BLaER1 treated with 17β-estradiol and CSF1 and Interleukin-3, amounts not matched to agents 10 nM and 100 nM (cell line): Measurements from ENCODE around the gene CPHXL2.

Source experiments
- H3K27ac ChIP-seq, 11 experiments: shearing (Covaris generic); formaldehyde crosslinking; 2 replicates each; pipeline ENCODE4 v1.8.1; 2022
- H3K27me3 ChIP-seq, 11 experiments: shearing (Covaris generic); formaldehyde crosslinking; 2 replicates each; pipeline ENCODE4 v1.8.1; 2022
- H3K36me3 ChIP-seq, 11 experiments: shearing (Covaris generic); formaldehyde crosslinking; 2 replicates each; pipeline ENCODE4 v1.8.1; 2022
- H3K4me1 ChIP-seq, 10 experiments: shearing (Covaris generic); formaldehyde crosslinking; 2 replicates each; pipeline ENCODE4 v1.8.1; 2022
- H3K4me2 ChIP-seq, 11 experiments: shearing (Covaris generic); formaldehyde crosslinking; 2 replicates each; pipeline ENCODE4 v1.8.1; 2022
- H3K4me3 ChIP-seq, 10 experiments: shearing (Covaris generic); formaldehyde crosslinking; 2 replicates each; pipeline ENCODE4 v1.8.1; 2022
- H3K9ac ChIP-seq, 11 experiments: shearing (Covaris generic); formaldehyde crosslinking; 2 replicates each; pipeline ENCODE4 v1.8.1; 2022
- H3K9me3 ChIP-seq, 11 experiments: shearing (Covaris generic); formaldehyde crosslinking; replicated peaks in 1 of 11; 2 replicates each; pipeline ENCODE4 v1.8.1; 2022
- H4K20me1 ChIP-seq, 11 experiments: shearing (Covaris generic); formaldehyde crosslinking; 2 replicates each; pipeline ENCODE4 v1.8.1; 2022
- Cebpa-rat ChIP-seq, 11 experiments: shearing (Covaris generic); IDR thresholded peaks; 2 replicates each; pipeline ENCODE4 v1.8.1; 2022

The CPHXL2 gene

GRCh38 chr16:75617121-75617520 lies 59.7 kb downstream of the CPHXL2 start:
- H3K27me3 ChIP-seq: no peaks in the 10 kb centered on the region
- no peak overlapping the region for H3K4me3 ChIP-seq
- peaks cover 0 to 4% (median 0%) of the 10 kb centered on the region in 11 experiments; a peak in 1 of 22 replicates for H4K20me1 ChIP-seq
- TF ChIP-seq Cebpa-rat (IDR thresholded peaks at IDR 0.05): no peak
- peaks cover 13 to 25% (median 19%) of the 10 kb centered on the region in 10 experiments for H3K4me1 ChIP-seq
- H3K9ac ChIP-seq: no peak overlapping the region
- no peak overlapping the region for H3K27ac ChIP-seq
- H3K36me3 ChIP-seq: peaks cover 84 to 87% (median 85%) of the 10 kb centered on the region in 11 experiments
- no peaks in the 10 kb centered on the region for H3K9me3 ChIP-seq
- H3K4me2 ChIP-seq: no peak overlapping the region

GRCh38 chr16:75616521-75617010 lies 60.2 kb downstream of the CPHXL2 start:
- Histone ChIP-seq H3K9me3 (no peaks in the 10 kb centered on the region), H4K20me1 (peaks cover 0 to 4% (median 0%) of the 10 kb centered on the region in 11 experiments; a peak in 1 of 22 replicates), H3K4me1 (peaks cover 8 to 19% (median 14%) of the 10 kb centered on the region in 10 experiments), H3K27ac (no peak overlapping the region), H3K27me3 (no peaks in the 10 kb centered on the region), H3K4me2 (no peak overlapping the region), H3K9ac (no peak overlapping the region), H3K4me3 (no peak overlapping the region), H3K36me3 (peaks cover 90 to 92% (median 91%) of the 10 kb centered on the region in 11 experiments)
- no peak for TF ChIP-seq Cebpa-rat (IDR thresholded peaks at IDR 0.05)

GRCh38 chr16:75615619-75616018 lies 61.2 kb downstream of the CPHXL2 start:
- Histone ChIP-seq H3K27me3 (no peaks in the 10 kb centered on the region), H4K20me1 (peaks cover 0 to 4% (median 0%) of the 10 kb centered on the region in 11 experiments; a peak in 2 of 22 replicates), H3K4me1 (peaks cover 0 to 10% (median 5%) of the 10 kb centered on the region in 10 experiments; a peak in 13 of 20 replicates), H3K9ac (no peak overlapping the region), H3K36me3 (peaks cover 99 to 100% (median 100%) of the 10 kb centered on the region in 11 experiments), H3K27ac (no peak overlapping the region), H3K4me2 (no peak overlapping the region), H3K9me3 (no peaks in the 10 kb centered on the region), H3K4me3 (no peak overlapping the region)
- TF ChIP-seq Cebpa-rat (IDR thresholded peaks at IDR 0.05): no peak

DNA sequence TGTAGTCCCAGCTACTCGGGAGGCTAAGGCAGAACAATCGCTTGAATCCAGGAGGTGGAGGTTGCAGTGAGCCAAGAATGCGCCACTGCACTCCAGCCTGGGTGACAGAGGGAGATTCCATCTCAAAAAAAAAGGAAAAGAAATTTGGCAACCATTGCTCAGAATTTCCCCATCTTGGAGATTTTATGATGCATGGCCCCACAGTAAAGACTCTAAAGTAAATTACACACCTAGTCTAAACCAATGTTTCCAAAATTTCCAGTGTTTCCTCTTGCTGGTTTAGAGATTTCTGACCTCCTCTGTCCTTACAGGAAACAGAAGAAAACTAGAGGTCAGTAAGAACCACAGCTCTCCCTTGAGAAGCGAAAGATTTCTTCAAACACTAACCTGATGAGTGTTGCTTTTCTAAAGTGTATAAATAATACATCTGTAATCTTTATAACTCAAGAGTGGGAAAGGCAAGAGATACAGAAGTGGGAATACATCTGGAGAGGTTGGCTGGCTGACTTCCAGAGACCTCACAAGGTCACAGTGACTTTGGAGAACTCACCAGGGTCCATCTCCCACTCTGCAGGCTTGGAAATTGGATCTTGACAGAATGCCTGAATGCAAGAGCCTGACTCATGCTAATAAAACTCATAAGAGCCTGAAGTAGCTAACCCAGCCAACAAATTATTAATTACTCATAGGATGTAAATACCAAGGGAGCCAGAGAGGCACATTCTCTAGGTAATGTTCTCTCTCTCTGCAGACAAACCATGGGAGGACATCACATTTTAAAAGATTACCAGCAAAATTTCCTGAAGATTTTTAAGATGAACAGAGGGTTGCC lies 62.5 kb downstream of the CPHXL2 start:
- Histone ChIP-seq H4K20me1 (no peaks in the 10 kb centered on the region; a peak in 2 of 22 replicates), H3K4me2 (no peak overlapping the region), H3K36me3 (peaks cover 92 to 100% (median 100%) of the 10 kb centered on the region in 11 experiments), H3K9ac (no peak overlapping the region), H3K27me3 (no peaks in the 10 kb centered on the region), H3K4me1 (no peaks in the 10 kb centered on the region), H3K4me3 (no peak overlapping the region), H3K27ac (no peak overlapping the region), H3K9me3 (no peaks in the 10 kb centered on the region)
- no peak for TF ChIP-seq Cebpa-rat (IDR thresholded peaks at IDR 0.05)
